Endothelial cell of umbilical vein (primary cell): ENCODE data around the gene ARV1. TPM values are rescaled to one million over a fixed set of nuclear protein-coding genes. Genes with fewer than 3 reads are reported as not detected.
A peak's percentile ranks its signal among the peaks of the same experiment; 100 is the strongest.

Experiments used
- BruUV-seq: library from RNA; stranded (reverse); fragments of 400-500 nt; replicated peaks from 2 replicates; lab custom pipeline; 2021; lab: Mats Ljungman, UMichigan
- CTCF ChIA-PET: fragments of 300-600, 350-600 bp; sonication (Branson Sonifier 250); formaldehyde crosslinking; loops from one replicate; lab custom pipeline; 2021; ENCODE audit warnings: antibody characterized with exemption, inconsistent platforms; lab: Charles Lee
- POLR2A ChIA-PET: fragments of 300-600, 350-600 bp; sonication (Branson Sonifier 250); formaldehyde crosslinking; loops from one replicate; lab custom pipeline; 2021; ENCODE audit warnings: antibody characterized with exemption, inconsistent platforms; lab: Charles Lee
- DNase-seq: peaks from one replicate; pipeline ENCODE4 v3.0.0-alpha.2; 2011; ENCODE audit warnings: low read depth, low spot score
- FAIRE-seq: peaks from 2 replicates; lab custom pipeline; 2011; peaks lifted over from hg19 to GRCh38; lab: Jason Lieb, UNC
- H2AFZ ChIP-seq: 2 replicates; pipeline ENCODE4 v1.6.0; 2012; ENCODE audit warnings: low read depth, low read length, control low read depth, inconsistent platforms
- H3K27ac ChIP-seq: 2 replicates; pipeline ENCODE4 v1.5.1; 2011; ENCODE audit warnings: low read depth, mild to moderate bottlenecking, control low read depth, low read length, moderate library complexity; ENCODE audit not compliant: insufficient read depth
- H3K27me3 ChIP-seq, 2 experiments: 2 replicates each; pipeline versions ENCODE4 v1.6.0 to v1.6.1; 2011; ENCODE audit warnings: low read length in 2 of 2, mixed read lengths in 1 of 2; ENCODE audit not compliant: control insufficient read depth in 2 of 2, insufficient read depth in 2 of 2
- H3K36me3 ChIP-seq, 2 experiments: 2 replicates in 1 of 2; 3 replicates in 1 of 2; pipeline ENCODE4 v1.5.1; 2011; ENCODE audit warnings: low read length in 2 of 2, mild to moderate bottlenecking in 1 of 2, moderate library complexity in 1 of 2; ENCODE audit not compliant: control insufficient read depth in 2 of 2, insufficient read depth in 2 of 2; ENCODE audit errors: extremely low read depth in 1 of 2
- H3K4me1 ChIP-seq: 3 replicates; pipeline ENCODE4 v1.5.1; 2011; ENCODE audit warnings: mild to moderate bottlenecking, low read length; ENCODE audit not compliant: control insufficient read depth, insufficient read depth; ENCODE audit errors: extremely low read depth
- H3K4me2 ChIP-seq: 2 replicates; pipeline ENCODE4 v1.6.1; 2011; ENCODE audit warnings: low read length, control low read depth, mixed read lengths; ENCODE audit not compliant: insufficient read depth
- H3K4me3 ChIP-seq, 3 experiments: fragments of 200-600 bp in 1 of 3; sonication (generic), shearing (Covaris generic) in 1 of 3; replicated peaks in 1 of 3; 2 replicates each; pipeline ENCODE4 v1.5.1; 2011 to 2016; ENCODE audit warnings: control low read depth in 3 of 3, low read length in 3 of 3, mild to moderate bottlenecking in 2 of 3, inconsistent platforms in 1 of 3, low read depth in 1 of 3, moderate library complexity in 1 of 3; ENCODE audit not compliant: insufficient read depth in 1 of 3
- H3K79me2 ChIP-seq: 2 replicates; pipeline ENCODE4 v1.6.0; 2012; ENCODE audit warnings: low read length, inconsistent platforms; ENCODE audit not compliant: control insufficient read depth, insufficient read depth
- H3K9ac ChIP-seq: replicated peaks from 2 replicates; pipeline ENCODE3; 2011; ENCODE audit warnings: low read length, control low read depth; ENCODE audit not compliant: insufficient read depth; ENCODE audit errors: extremely low read depth
- H3K9me1 ChIP-seq: replicated peaks from 3 replicates; pipeline ENCODE4 v1.6.0; 2011; ENCODE audit warnings: mild to moderate bottlenecking, low read length; ENCODE audit not compliant: control insufficient read depth, insufficient read depth; ENCODE audit errors: extremely low read depth
- H3K9me3 ChIP-seq: replicated peaks from 2 replicates; pipeline ENCODE4 v1.5.1; 2012; ENCODE audit warnings: low read length, inconsistent platforms; ENCODE audit not compliant: control insufficient read depth, insufficient read depth
- H4K20me1 ChIP-seq: replicated peaks from 2 replicates; pipeline ENCODE3; 2011; ENCODE audit warnings: mild to moderate bottlenecking, low read length; ENCODE audit not compliant: control insufficient read depth, insufficient read depth; ENCODE audit errors: extremely low read depth
- CTCF ChIP-seq, 2 donors: IDR thresholded peaks; 1 replicate in 1 of 2; 2 replicates in 1 of 2; pipeline ENCODE4 v1.5.1; 2011; ENCODE audit warnings: low read length in 2 of 2, mild to moderate bottlenecking in 2 of 2, moderate library complexity in 2 of 2, control low read depth in 1 of 2, inconsistent platforms in 1 of 2, low read depth in 1 of 2; ENCODE audit not compliant: insufficient read depth in 1 of 2; ENCODE audit errors: extremely low read depth in 1 of 2
- EZH2 ChIP-seq: IDR thresholded peaks from 2 replicates; pipeline ENCODE4 v1.6.1; 2012; ENCODE audit warnings: borderline replicate concordance, low read depth, mild to moderate bottlenecking, moderate library complexity, low read length, inconsistent platforms; ENCODE audit not compliant: severe bottlenecking
- FOS ChIP-seq: IDR thresholded peaks from 2 replicates; pipeline ENCODE4 v1.6.1; 2011; ENCODE audit warnings: mild to moderate bottlenecking, low read length, moderate library complexity, borderline replicate concordance; ENCODE audit not compliant: insufficient read depth
- GATA2 ChIP-seq: IDR thresholded peaks from 2 replicates; pipeline ENCODE4 v1.7.0; 2011; ENCODE audit warnings: low read depth, mild to moderate bottlenecking, moderate library complexity, mixed read lengths, low read length; ENCODE audit not compliant: insufficient read length, insufficient read depth
- JUN ChIP-seq: IDR thresholded peaks from 2 replicates; pipeline ENCODE4 v1.6.1; 2011; ENCODE audit warnings: borderline replicate concordance, low read depth; ENCODE audit not compliant: insufficient read length, insufficient read depth
- MAX ChIP-seq: IDR thresholded peaks from 2 replicates; pipeline ENCODE4 v1.6.1; 2011; ENCODE audit not compliant: insufficient read depth, insufficient read length
- MYC ChIP-seq: IDR thresholded peaks from one replicate; pipeline ENCODE4 v1.6.1; 2011; ENCODE audit warnings: mild to moderate bottlenecking, low read depth, low read length
- POLR2A ChIP-seq: IDR thresholded peaks from 2 replicates; pipeline ENCODE4 v1.6.1; 2012; ENCODE audit warnings: low read depth, mild to moderate bottlenecking, control low read depth, low read length
- POLR2AphosphoS5 ChIP-seq: IDR thresholded peaks from 2 replicates; pipeline ENCODE4 v1.6.1; 2012; ENCODE audit warnings: low read depth, mild to moderate bottlenecking, control low read depth, low read length, moderate library complexity; ENCODE audit not compliant: insufficient read depth
- dilution Hi-C: fragments of 300-500 bp; cut with MboI; formaldehyde crosslinking; loops from one replicate; pipeline ENCODE4 v1.15.0; 2019; ENCODE audit warnings: low sequenced_read_pairs; ENCODE audit not compliant: extremely low pct_ligation_motif_present
- intact Hi-C: fragments of 100-400 bp; cut with micrococcal nuclease; formaldehyde crosslinking; loops from one replicate; pipeline ENCODE4 v1.10.0; 2022
- polyA plus RNA-seq, 4 experiments: library from polyadenylated mRNA; depleted of rRNA in 3 of 4; stranded (reverse) in 3 of 4; unstranded in 1 of 4; fragments of >200 nt; gene quantifications; 2 replicates each; pipeline versions ENCODE4 v1.2.1 to v1.2.3, GENCODE V29; 2011 to 2012; ENCODE audit warnings: missing spikeins in 1 of 4
- total RNA-seq: library from RNA; stranded (reverse); gene quantifications from 2 replicates; pipeline ENCODE4 v1.2.3, GENCODE V29; 2021

Gene ARV1
- total and polyA plus RNA-seq, 2 donors (not counting 3 experiments of a cell fraction or from before 2014, with no cell fraction given) = 10.7 to 14.0 TPM

- Histone ChIP-seq H3K4me1 (peaks cover 19% of the 10 kb centered on the region), H2AFZ (no peak overlapping the region), H3K9me1 (no peaks in the 10 kb centered on the region), H3K27ac (no peak overlapping the region), H3K36me3 (no peaks in the 10 kb centered on the region), H3K9me3 (no peaks in the 10 kb centered on the region), H3K4me2 (peak overlapping the region; percentile 1), H4K20me1 (no peaks in the 10 kb centered on the region), H3K79me2 (peaks cover 7% of the 10 kb centered on the region), H3K9ac (no peak overlapping the region), H3K27me3 (no peaks in the 10 kb centered on the region), H3K4me3 (no peak overlapping the region)
- intact Hi-C loops = loop anchor here (10.0 kb wide), 1 partner anchor 632 kb away; no protein-coding TSS in a partner anchor
- dilution Hi-C loops = no loop called here
- FAIRE-seq (peak; percentile 79), DNase-seq (peak; percentile 19)
- no peak for TF ChIP-seq POLR2A
- no peak for TF ChIP-seq POLR2AphosphoS5
- TF ChIP-seq FOS = no peak
- peak; percentile 46 for TF ChIP-seq GATA2
- TF ChIP-seq EZH2 = no peak
- ChIA-PET POLR2A (no interaction called here), CTCF (interaction anchor here (0.7 to 1.2 kb wide), 6 partner anchors 13 to 120 kb away, joined by 3 to 4 read pairs (median 3); no protein-coding TSS in a partner anchor)
- no TSS peak for BruUV-seq
Observed at GRCh38 chr1:230972855-230973271, 6.0 kb upstream of the ARV1 start.

DNA sequence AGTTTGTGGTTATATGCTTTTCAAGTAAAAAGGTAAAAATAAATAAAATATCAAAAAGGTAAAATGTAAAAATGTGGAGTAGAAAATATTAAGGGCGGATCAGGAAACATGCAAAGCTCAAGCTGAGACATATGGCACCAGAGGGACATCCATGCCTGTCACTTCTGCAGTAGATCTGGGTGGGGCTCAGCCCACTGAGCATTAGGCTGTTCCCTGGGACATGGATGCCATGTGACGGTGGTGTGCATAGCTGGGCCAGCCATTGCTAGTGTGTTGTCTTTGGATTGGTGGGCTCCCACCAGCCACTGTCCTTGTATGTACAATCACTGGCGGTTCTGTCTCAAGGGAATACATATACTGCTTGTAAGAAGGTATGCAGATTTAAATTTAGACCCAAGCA, 3.3 kb upstream of the ARV1 start:
- Histone ChIP-seq H3K9me1 (no peaks in the 10 kb centered on the region), H3K27ac (no peak overlapping the region), H3K4me3 (no peak overlapping the region), H4K20me1 (no peaks in the 10 kb centered on the region), H2AFZ (no peak overlapping the region), H3K9ac (no peak overlapping the region), H3K4me1 (peaks cover 26% of the 10 kb centered on the region), H3K36me3 (no peaks in the 10 kb centered on the region), H3K9me3 (no peaks in the 10 kb centered on the region), H3K4me2 (no peak overlapping the region), H3K79me2 (peaks cover 14% of the 10 kb centered on the region), H3K27me3 (no peaks in the 10 kb centered on the region)
- BruUV-seq = no TSS peak
- POLR2A ChIA-PET = no interaction called here
- FAIRE-seq (no peak), DNase-seq (no peak)
- no peak for TF ChIP-seq POLR2A
- TF ChIP-seq POLR2AphosphoS5 = no peak
- TF ChIP-seq CTCF (IDR thresholded peaks at IDR 0.05; ENCODE audit: extremely low read depth in 1 of 2, insufficient read depth in 1 of 2, low read depth in 1 of 2, low read length in 2 of 2) = no peak
- no peak for TF ChIP-seq GATA2
- no peak for TF ChIP-seq JUN
- TF ChIP-seq FOS = no peak
- TF ChIP-seq MAX = no peak
- TF ChIP-seq EZH2 = no peak
- TF ChIP-seq MYC = no peak
- dilution Hi-C loops (no loop called here), intact Hi-C loops (loop anchor here (5.0 to 10.0 kb wide), 3 partner anchors 362 to 629 kb away; partner anchors contain the start of genes EGLN1, EXOC8 and SPRTN)
- CTCF ChIA-PET = interaction anchor here (2.2 kb wide), 1 partner anchor 117 kb away, joined by 11 read pairs; no protein-coding TSS in a partner anchor
